GM12875 (cell line): ENCODE results near the gene CPSF7.
"Not testable (repeated sequence)": the region's sequence is repeated elsewhere in the genome, so short reads cannot be mapped to it uniquely, and the experiment has no call there.

Source experiments
- H3K4me3 ChIP-seq: one replicate; pipeline ENCODE4 v1.5.1; 2011; ENCODE audit warnings: low read depth, low read length, control low read depth
- CTCF ChIP-seq: IDR thresholded peaks from 2 replicates; pipeline ENCODE4 v1.5.1; 2011; ENCODE audit warnings: low read depth, mild to moderate bottlenecking, control low read depth, inconsistent platforms, low read length, moderate library complexity, borderline replicate concordance; ENCODE audit not compliant: insufficient read depth

Gene CPSF7

DNA sequence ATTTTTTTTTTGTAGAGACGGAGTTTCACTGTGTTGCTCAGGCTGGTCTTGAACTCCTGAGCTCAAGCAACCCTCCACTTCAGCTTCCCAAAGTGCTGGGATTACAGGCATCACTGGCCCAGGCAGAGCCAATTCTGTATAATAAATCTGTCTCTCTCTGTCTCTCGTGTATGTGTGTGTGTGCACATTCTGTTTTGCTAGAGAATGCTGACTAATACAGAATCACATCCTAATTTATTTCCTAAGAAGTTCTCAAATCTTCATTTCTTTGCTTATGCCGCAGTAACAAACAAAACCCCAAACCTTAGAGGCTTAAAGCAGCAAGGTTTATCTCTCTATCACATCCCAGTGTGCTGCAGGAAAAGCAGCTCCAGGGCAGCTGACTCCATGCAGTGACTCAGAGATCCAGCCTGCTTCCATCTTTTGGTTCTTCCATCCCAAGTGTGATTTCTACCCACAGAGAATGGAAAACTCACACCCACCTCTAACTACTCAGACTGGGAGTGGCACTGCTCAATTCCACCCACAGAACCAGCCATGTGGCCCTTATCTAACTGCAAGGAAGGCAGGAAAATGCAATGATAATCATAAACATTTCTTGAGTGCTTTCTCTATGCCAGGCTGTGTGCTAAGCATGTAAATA is 43.7 kb upstream of the CPSF7 start:
- TF ChIP-seq CTCF = no peak

GRCh38 chr11:61472868-61473267 is 43.1 kb upstream of the CPSF7 start:
- no peak for TF ChIP-seq CTCF
- H3K4me3 ChIP-seq = no peak overlapping the region

More for the DNA sequence above, 43.7 kb upstream of the CPSF7 start:
- no peak overlapping the region for H3K4me3 ChIP-seq

- H3K4me3 ChIP-seq = no peak overlapping the region
- TF ChIP-seq CTCF = no peak
Observed at GRCh38 chr11:61472282-61472681, 42.5 kb upstream of the CPSF7 start.

DNA sequence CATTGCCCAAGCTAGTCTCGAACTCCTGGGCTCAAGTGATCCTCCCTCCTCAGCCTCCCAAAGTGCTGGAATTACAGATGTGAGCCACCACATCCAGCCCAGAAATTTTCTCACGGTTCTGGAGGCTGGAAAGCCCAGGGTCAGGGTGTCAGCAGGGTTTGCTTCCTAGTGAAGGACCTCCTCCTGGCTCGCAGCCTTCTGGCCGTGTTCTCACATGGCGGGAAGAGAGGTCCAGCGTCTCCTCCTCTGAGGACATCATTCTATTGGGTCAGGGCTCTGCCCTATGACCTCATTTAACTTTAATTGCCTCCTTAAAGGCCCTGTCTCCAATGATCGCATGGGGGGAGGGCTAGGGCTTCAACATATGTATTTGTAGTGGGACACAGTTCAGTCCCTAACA is 38.2 kb upstream of the CPSF7 start:
- TF ChIP-seq CTCF = no peak
- H3K4me3 ChIP-seq = no peak overlapping the region

- H3K4me3 ChIP-seq = not testable (repeated sequence)
Observed at GRCh38 chr11:61467602-61468001, 37.8 kb upstream of the CPSF7 start.

DNA sequence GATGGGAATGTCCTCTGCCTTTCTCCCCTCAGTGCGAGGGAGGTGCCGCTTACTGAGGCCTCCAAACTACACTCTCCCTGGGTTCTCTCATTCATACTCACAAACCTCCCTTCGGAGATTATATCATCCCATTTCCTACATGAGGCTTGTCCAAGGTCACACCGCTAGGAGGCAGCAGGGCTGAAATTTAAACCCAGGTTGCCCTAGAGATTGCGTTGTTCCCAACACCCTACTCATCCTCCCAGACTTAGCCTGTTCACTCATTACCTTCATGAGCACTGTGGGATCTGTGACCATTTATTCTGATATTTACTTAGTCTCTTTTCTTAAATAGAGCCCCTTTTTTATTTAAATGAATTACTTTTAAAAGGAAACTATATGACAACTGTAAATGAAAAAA is 31.2 kb upstream of the CPSF7 start:
- no peak for TF ChIP-seq CTCF
- H3K4me3 ChIP-seq = no peak overlapping the region

DNA sequence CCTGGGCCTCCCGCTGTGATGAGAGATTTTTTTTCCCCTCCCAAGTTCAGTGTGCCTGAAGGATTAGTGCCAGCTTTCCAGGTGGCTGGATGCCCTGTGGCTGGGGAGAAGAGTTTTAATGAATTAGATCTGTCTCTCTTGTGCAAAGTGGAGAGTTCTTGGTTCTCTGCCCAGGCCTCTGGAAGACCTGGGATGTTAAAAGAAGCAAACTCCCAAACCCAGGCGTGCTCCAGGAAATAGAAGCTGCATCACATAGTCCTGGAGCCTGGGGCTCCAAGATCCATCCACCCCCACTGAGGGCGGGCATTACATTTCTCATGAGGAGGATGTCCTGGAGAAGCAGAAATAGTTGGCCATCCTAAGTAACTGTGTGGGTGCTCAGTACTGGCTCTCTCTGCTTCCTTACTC is 30.7 kb upstream of the CPSF7 start:
- H3K4me3 ChIP-seq = no peak overlapping the region
- TF ChIP-seq CTCF = no peak

- TF ChIP-seq CTCF = no peak
- no peak overlapping the region for H3K4me3 ChIP-seq
Observed at GRCh38 chr11:61454520-61454919, 24.7 kb upstream of the CPSF7 start.
